HT-29 (cell line): ENCODE results near the gene PPP1R16B. TPM values are rescaled to one million over a fixed set of nuclear protein-coding genes. Genes with fewer than 3 reads are reported as not detected.
"Not testable (repeated sequence)": the region's sequence is repeated elsewhere in the genome, so short reads cannot be mapped to it uniquely, and the experiment has no call there.

Experiments used
- DNase-seq: peaks from one replicate; pipeline ENCODE4 v3.0.0-alpha.2; 2015; ENCODE audit warnings: low spot score
- total RNA-seq: library from RNA; depleted of rRNA; stranded (reverse); fragments of >200 nt; shearing (Covaris generic); gene quantifications from 2 replicates; pipeline ENCODE4 v1.2.3, GENCODE V29; 2014

The PPP1R16B gene
- total RNA-seq, 1 experiment from 2014 or later = not detected

DNA sequence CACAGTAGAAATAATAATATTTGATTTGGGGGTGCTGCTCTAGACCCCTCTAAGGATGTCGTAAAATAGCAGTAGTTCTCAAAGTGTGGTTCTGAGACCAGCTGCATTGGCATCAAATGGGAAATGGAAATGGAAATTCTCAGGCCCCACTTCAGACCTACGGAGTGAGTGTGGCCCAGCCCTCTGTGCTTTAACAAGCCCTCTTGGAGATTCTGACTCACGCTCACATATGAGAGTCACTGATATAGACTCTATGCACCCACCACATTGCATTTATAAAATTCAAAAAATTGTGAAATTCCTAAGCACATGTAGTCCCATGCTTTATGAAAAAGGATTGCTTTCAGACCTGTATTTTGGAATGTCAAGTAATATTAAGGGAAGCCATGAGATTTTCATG, 14.2 kb upstream of the PPP1R16B start:
- no peak for DNase-seq

- no peak for DNase-seq
Measured at GRCh38 chr20:38791940-38792339, 13.6 kb upstream of the PPP1R16B start.

- not testable (repeated sequence) for DNase-seq
Measured at GRCh38 chr20:38794057-38794456, 11.4 kb upstream of the PPP1R16B start.

DNA sequence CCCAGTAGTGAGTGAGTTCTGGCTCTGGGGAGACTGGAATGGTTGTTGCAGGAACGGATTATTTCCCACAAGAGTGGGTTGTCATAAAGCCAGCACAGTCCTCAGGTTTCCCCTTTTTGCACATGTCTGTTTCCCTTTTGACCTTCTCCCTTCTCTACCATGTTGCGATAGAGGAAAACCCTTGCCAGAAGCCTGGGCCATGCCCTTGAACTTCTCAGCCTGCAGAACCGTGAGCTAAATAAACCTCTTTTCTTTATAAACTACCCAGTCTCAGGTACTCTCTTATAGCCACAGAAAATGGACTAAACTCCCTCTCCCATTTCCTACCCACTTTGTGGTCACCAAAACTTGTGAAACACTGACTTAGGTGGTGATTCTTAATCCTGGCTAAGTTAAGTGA, 7.2 kb upstream of the PPP1R16B start:
- DNase-seq = no peak

GRCh38 chr20:38799203-38799602, 6.3 kb upstream of the PPP1R16B start:
- no peak for DNase-seq

DNA sequence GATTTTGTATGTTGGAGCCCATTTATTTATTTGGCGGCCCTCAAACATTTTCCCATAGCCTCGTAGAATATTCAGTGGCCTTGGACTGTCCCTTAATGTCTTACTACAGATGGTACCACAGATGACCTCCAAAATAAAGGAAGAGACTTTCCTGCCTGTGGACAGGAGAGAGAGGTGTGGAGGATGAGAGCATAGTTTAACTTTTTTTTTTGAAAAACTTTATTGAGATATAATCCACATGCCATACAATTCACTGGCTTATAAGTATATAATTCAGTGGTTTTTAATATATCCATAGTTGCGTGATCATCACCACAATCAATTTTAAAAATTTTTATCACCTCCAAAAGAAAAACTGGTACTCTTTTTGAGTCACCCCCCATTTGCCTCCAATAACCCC, 4.6 kb upstream of the PPP1R16B start:
- DNase-seq = no peak

DNA sequence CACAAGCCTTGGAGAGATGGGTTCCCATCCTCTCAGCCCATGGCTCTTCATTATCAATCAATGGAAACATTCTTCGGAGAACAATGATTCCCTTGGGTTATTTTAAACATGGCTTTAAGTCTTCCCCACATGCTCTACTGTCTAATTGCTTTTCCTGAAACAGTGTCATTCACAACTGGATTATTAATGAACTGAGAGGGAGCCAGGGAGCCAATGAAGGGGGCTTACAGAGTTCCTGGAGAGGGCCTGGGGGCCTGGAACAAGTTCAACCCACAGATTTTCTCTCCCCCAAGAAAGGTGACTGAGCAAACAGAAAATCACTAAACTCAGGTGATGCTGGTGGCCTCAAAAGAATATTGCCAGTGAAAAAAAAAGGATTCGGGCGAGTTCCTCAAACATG, 1.3 kb upstream of the PPP1R16B start:
- no peak for DNase-seq

- DNase-seq = no peak
Measured at GRCh38 chr20:38804682-38805501, 605 bp upstream of the PPP1R16B start.

GRCh38 chr20:38805958-38806854, 709 bp downstream of the PPP1R16B start:
- DNase-seq = no peak

DNA sequence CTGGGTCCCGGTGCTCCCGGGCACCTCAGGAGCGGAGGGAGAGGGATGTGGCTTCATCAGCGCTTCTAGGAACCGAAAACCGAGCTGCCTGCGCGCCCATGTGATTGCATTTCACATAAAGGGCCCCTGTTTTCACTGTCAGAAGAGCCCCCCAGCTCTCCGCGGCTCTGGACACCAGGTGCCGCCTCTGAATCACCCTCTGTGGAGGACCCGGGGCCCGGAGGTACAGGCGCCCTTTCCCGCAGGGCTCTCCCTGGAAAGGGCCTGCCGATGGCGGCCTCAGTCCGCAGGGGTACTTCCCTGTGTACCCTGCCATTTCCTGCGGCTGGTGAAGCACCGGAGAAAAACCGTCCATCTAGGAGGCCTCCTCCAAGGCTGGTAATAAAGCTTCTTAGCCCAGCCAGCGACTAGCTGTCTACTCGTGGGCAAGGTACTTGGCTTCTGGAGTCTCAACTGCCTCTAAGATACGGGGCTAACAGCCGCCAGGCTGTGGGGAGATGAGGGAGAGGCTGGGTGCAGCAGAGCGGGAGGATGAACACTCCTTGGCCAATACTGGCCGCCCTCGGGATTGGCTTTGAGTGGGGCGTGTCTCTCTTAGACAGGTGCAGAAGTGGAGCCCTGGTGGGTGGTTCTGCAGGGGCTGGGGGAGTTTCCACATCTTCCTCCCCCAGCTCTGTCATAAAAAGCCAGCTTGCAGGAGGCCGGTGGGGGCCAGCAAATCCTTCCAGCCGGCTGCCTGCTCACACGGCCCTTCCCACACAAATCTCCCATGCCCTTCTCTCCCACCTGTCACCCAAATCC, 1.6 kb downstream of the PPP1R16B start:
- no peak for DNase-seq

DNA sequence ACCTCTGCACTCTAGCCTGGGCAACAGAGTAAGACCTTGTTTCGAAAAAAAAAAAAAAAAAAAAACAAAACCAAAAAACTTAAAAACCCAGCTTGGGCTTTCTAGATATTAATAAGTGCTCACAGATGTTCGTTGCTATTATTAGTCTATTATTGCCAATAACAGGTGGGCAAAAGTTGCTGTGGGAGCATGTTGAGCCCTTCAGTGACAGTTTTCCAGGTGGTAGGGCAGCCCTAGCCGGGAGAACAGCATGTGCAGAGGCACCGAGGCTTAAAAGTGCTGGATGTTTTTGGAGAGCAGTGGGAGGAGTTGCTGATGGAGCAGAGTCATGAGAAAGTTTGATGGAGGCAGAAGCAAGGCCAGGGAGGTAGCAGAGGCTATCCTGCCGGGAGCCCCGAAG, 4.4 kb downstream of the PPP1R16B start:
- no peak for DNase-seq

DNA sequence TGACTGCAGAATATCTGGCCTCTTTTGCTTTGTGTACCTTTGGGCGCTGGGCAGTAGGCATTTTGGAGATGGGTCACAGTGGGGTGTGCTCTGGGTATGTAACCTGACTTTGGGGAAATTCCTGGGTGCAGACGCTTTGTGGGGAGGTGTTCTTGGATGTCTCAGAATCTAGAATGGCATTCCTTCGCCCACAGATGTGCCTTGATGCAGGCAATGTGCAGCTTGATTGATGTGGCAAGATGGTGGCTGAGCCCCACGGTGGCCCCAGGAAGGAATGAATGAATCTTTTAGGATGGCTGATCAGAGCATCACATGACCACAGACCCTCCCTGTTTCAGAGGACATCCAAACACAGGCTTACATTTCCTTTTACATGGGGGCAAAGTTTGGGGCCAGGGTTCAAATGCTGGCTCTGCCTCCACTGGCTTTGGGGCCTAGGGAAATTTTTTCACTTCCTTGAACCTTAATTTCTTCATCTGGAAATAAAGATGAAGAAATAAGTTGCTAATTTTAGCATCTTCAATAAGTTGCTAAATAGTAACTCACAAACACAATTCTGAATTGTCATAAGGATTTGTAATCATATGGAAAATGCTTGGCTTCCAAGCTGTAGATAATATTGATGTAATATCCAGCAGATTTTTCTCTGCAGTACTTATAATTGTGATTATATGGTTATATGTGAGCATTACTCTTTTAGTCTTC, 5.6 kb downstream of the PPP1R16B start:
- no peak for DNase-seq

- no peak for DNase-seq
Measured at GRCh38 chr20:38811769-38812168, 6.3 kb downstream of the PPP1R16B start.

DNA sequence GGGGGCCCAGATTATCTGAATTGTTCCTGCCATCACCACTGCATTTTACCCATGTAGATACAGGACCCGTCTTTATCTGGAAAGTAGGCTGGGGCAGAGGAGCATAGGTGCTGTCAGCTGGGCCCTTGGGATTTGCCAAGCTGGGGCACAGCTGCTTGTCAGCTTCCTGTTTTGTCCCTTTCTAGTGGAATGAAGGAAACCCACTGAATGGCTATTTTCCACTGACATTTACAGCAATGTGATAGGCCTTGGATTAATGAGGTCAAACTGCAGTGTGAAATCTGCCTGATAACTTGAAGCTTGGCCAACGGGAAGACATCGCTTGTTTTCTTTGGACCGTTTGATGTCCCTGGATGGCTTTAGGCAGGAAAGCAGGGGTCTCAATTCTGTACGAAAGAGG, 6.7 kb downstream of the PPP1R16B start:
- DNase-seq = no peak

- DNase-seq = no peak
Measured at GRCh38 chr20:38812709-38813573, 7.4 kb downstream of the PPP1R16B start.

DNA sequence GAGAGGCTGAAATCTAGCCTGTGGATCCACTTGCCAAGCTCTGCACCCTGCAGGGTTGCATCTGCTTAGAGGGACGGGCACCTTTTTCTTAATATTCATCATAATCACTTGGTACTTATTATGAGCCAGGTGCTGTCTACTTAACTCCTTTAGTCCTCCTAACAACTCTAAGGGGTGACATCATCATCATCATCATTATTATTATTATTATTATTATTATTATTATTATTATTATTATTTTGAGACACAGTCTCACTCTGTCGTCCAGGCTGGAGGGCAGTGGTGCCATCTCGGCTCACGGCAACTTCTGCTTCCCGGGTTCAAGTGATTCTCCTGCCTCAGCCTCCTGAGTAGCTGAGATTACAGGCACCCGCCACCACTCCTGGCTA, 8.1 kb downstream of the PPP1R16B start:
- not testable (repeated sequence) for DNase-seq

DNA sequence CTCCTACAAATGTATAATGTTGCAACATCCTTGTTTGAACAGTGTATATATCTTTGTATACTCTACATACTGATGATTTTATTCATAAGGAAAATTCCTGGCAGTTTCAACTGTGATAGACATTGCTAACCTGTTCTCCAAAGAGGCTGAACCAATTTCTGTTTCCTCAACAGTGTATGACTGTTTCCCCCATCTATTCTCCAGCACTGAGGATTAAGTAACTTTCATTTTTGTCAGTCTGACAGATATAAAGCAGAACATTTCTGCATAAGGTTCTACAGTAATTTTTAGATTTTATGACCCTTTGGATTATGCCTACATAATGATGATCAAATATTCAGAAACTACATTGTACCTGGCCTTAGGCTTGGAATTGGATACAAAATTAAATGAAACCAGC, 9.9 kb downstream of the PPP1R16B start:
- DNase-seq = no peak

DNA sequence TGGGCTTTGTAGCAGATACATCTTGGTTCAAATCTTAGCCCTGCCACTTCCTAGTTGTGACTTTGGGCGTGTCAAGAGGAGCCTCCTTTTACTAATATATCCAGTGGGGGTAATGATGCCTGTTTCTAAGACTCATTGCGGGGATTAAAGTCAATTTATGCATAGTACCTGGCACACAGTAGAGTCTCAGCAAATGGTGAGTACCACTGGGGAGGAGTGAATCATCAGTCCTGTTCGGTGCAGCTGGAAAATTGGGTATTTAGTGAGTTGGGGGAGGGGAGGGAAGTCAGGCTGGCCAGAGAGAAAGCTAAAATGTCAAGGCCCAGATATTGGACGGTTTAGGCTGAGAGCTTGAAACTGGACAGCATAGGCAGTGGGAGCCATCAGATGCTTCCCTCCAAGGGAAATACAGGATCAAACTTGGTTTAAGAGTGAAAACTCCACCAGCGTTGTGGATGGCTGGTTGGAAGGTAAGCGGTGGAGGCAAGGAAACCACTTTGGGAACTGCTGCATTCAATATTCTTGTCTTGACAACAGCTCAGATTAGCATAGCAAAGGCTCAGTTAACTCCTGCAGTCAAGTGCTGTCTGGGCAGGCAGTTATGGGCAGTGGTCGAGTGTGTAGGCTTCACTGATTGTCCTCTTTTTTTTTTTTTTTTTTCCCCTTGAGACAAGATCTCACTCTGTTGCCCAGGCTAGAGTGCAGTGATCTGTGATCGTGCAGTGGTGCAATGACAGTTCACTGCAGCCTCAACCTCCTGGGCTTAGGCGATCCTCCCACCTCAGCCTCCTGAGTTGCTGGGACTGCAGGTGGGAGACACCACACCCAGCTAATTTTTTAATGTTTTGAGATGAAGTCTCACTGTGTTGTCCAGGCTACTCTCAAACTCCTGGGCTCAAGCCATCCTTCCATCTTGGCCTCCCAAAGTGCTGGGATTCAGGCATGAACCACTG, 12.9 kb downstream of the PPP1R16B start:
- no peak for DNase-seq

GRCh38 chr20:38825571-38825900, 20.0 kb downstream of the PPP1R16B start:
- DNase-seq = no peak
